GM19025 (cell line): ENCODE data around the gene CXCL11.
"Not testable (repeated sequence)": the region's sequence is repeated elsewhere in the genome, so short reads cannot be mapped to it uniquely, and the experiment has no call there.

Experiments
- ATAC-seq: cut with Tn5 transposase; IDR thresholded peaks from one replicate; pipeline ENCODE4 v1.9.1; 2021; ENCODE audit warnings: mild to moderate bottlenecking, low read depth, moderate library complexity; ENCODE audit not compliant: unreplicated experiment

CXCL11 gene

GRCh38 chr4:76003620-76004019, 32.2 kb downstream of the CXCL11 start:
- ATAC-seq: no peak

GRCh38 chr4:76003035-76003434, 32.8 kb downstream of the CXCL11 start:
- ATAC-seq: no peak

- ATAC-seq: no peak
These were observed 33.7 kb downstream of the CXCL11 start for GRCh38 chr4:76002176-76002575.

GRCh38 chr4:76001700-76002099, 34.2 kb downstream of the CXCL11 start:
- no peak for ATAC-seq

GRCh38 chr4:76000279-76000678, 35.6 kb downstream of the CXCL11 start:
- no peak for ATAC-seq

GRCh38 chr4:75998525-75999147, 37.2 kb downstream of the CXCL11 start:
- not testable (repeated sequence) for ATAC-seq

GRCh38 chr4:75997946-75998345, 37.9 kb downstream of the CXCL11 start:
- ATAC-seq: no peak

GRCh38 chr4:75997081-75997480, 38.8 kb downstream of the CXCL11 start:
- ATAC-seq: no peak

GRCh38 chr4:75995727-75996126, 40.1 kb downstream of the CXCL11 start:
- ATAC-seq: no peak

GRCh38 chr4:75992462-75992861, 43.4 kb downstream of the CXCL11 start:
- ATAC-seq: no peak

- no peak for ATAC-seq
These were observed 45.9 kb downstream of the CXCL11 start for GRCh38 chr4:75989846-75990528.

GRCh38 chr4:75985116-75985515, 50.8 kb downstream of the CXCL11 start:
- ATAC-seq: no peak
